HEK293T (cell line): ENCODE results near the gene GLT8D2.
"Not testable (repeated sequence)": the region's sequence is repeated elsewhere in the genome, so short reads cannot be mapped to it uniquely, and the experiment has no call there.

ENCODE experiments used
- CTCF ChIA-PET: fragments of 350-600 bp; formaldehyde crosslinking; extraction: SDS; loops from one replicate; lab custom pipeline; 2021; ENCODE audit warnings: antibody characterized with exemption, inconsistent platforms; lab: Yijun Ruan, JAX
- POLR2A ChIA-PET: fragments of 350-600 bp; formaldehyde crosslinking; extraction: SDS; loops from one replicate; lab custom pipeline; 2020; ENCODE audit warnings: antibody characterized with exemption, inconsistent platforms; lab: Yijun Ruan, JAX
- DNase-seq: peaks from one replicate; pipeline ENCODE4 v3.0.0; 2012; ENCODE audit warnings: mixed read lengths; ENCODE audit errors: extremely low spot score
- ARNT ChIP-seq: fragments of 450-650 bp; IDR thresholded peaks from 2 replicates; pipeline ENCODE4 v1.6.1; 2017; ENCODE audit warnings: mild to moderate bottlenecking
- BHLHE40 ChIP-seq: fragments of 450-650 bp; IDR thresholded peaks from 2 replicates; pipeline ENCODE4 v1.6.1; 2016; ENCODE audit warnings: mild to moderate bottlenecking, moderate library complexity, borderline replicate concordance
- CTBP1 ChIP-seq: fragments of 450-650 bp; IDR thresholded peaks from 2 replicates; pipeline ENCODE4 v1.6.1; 2016; ENCODE audit warnings: borderline replicate concordance
- ELF4 ChIP-seq: fragments of 450-650 bp; IDR thresholded peaks from 2 replicates; pipeline ENCODE4 v1.6.1; 2017; ENCODE audit warnings: antibody characterized with exemption
- FOXA1 ChIP-seq: fragments of 450-650 bp; IDR thresholded peaks from 2 replicates; pipeline ENCODE4 v1.6.1; 2016; ENCODE audit warnings: mild to moderate bottlenecking
- FOXK2 ChIP-seq: fragments of 450-650 bp; IDR thresholded peaks from 2 replicates; pipeline ENCODE4 v1.6.1; 2016; ENCODE audit warnings: mild to moderate bottlenecking
- FOXM1 ChIP-seq: fragments of 450-650 bp; IDR thresholded peaks from 2 replicates; pipeline ENCODE4 v1.6.1; 2017; ENCODE audit warnings: mild to moderate bottlenecking, borderline replicate concordance
- HDGF ChIP-seq: fragments of 450-650 bp; IDR thresholded peaks from 2 replicates; pipeline ENCODE4 v1.6.1; 2017; ENCODE audit warnings: antibody characterized with exemption, borderline replicate concordance
- L3MBTL2 ChIP-seq: fragments of 450-650 bp; conservative IDR thresholded peaks from 2 replicates; pipeline ENCODE4 v1.6.1; 2016; ENCODE audit warnings: mild to moderate bottlenecking
- LEF1 ChIP-seq: fragments of 450-650 bp; IDR thresholded peaks from 2 replicates; pipeline ENCODE4 v1.6.1; 2017; ENCODE audit warnings: mild to moderate bottlenecking, borderline replicate concordance
- NFRKB ChIP-seq: fragments of 450-650 bp; IDR thresholded peaks from 2 replicates; pipeline ENCODE4 v1.6.1; 2016; ENCODE audit warnings: mild to moderate bottlenecking, moderate library complexity
- PKNOX1 ChIP-seq: fragments of 450-650 bp; IDR thresholded peaks from 2 replicates; pipeline ENCODE4 v1.6.1; 2016
- SP1 ChIP-seq: fragments of 450-650 bp; IDR thresholded peaks from 2 replicates; pipeline ENCODE4 v1.6.1; 2017
- SUZ12 ChIP-seq: fragments of 450-650 bp; IDR thresholded peaks from 2 replicates; pipeline ENCODE4 v1.6.1; 2016; ENCODE audit warnings: mild to moderate bottlenecking
- TARDBP ChIP-seq: fragments of 450-650 bp; IDR thresholded peaks from 2 replicates; pipeline ENCODE4 v1.6.1; 2016
- ZNF384 ChIP-seq: fragments of 450-650 bp; IDR thresholded peaks from 2 replicates; pipeline ENCODE4 v1.6.1; 2016

GLT8D2 gene

DNA sequence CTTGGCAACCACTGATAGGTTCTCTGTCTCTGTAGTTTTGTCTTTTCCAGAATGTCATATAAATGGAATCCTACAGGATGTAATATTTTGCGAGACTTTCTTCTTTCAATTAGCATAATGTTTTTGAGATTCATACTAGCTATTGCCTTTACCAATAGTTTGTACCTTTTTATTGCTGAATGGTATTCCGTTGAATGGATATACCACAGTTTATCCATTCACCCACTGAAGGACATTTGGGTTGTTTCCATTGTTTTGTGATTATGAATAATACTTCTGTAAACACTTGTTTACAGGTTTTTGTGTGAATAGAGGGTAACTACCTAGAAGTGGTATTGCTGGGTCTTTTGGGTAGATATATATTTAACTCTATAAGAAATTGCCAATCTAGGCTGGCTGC, 26.3 kb downstream of the GLT8D2 start:
- DNase-seq, result no peak
- ChIA-PET CTCF (no interaction called here), POLR2A (no interaction called here)
- TF ChIP-seq PKNOX1, result no peak
- no peak for TF ChIP-seq BHLHE40
- no peak for TF ChIP-seq FOXM1
- TF ChIP-seq LEF1, result no peak
- no peak for TF ChIP-seq ARNT
- TF ChIP-seq HDGF, result no peak
- TF ChIP-seq ZNF384, result no peak
- TF ChIP-seq NFRKB, result no peak

GRCh38 chr12:104022786-104023185, 27.2 kb downstream of the GLT8D2 start:
- ChIA-PET POLR2A (no interaction called here), CTCF (no interaction called here)
- DNase-seq, result no peak
- TF ChIP-seq ARNT, result no peak
- TF ChIP-seq BHLHE40, result no peak
- TF ChIP-seq ELF4, result no peak
- no peak for TF ChIP-seq FOXK2
- no peak for TF ChIP-seq FOXA1
- no peak for TF ChIP-seq CTBP1
- TF ChIP-seq ZNF384, result no peak
- no peak for TF ChIP-seq L3MBTL2
- no peak for TF ChIP-seq SP1
- TF ChIP-seq LEF1, result no peak
- no peak for TF ChIP-seq TARDBP
- no peak for TF ChIP-seq NFRKB
- no peak for TF ChIP-seq SUZ12
- TF ChIP-seq HDGF, result no peak
- no peak for TF ChIP-seq PKNOX1
- no peak for TF ChIP-seq FOXM1

GRCh38 chr12:104021862-104022261, 28.1 kb downstream of the GLT8D2 start:
- CTCF ChIA-PET, DNase-seq, POLR2A ChIA-PET: not testable (repeated sequence)

DNA sequence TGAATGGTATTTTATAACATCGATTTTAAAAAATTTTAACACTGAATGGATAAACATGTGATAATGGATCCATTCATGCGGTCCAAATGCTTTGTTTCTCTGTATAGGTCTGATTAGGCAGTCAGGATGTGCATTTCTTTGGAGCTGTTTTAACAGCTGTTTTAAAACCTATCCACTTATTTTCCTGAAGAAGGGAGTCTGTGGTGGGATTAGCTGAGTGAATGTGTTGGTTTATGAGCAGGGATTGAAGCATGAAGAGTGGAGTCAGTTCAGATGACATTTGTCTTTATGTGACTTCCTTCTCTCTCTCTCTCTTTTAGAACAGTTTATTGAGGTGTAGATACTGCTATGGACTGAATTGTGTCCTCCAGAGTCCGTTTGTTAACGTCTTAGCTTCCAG, 37.7 kb downstream of the GLT8D2 start:
- DNase-seq, result no peak
- ChIA-PET CTCF (no interaction called here), POLR2A (no interaction called here)
- TF ChIP-seq SUZ12 (no peak), TARDBP (no peak), ZNF384 (no peak), FOXM1 (no peak), HDGF (no peak), NFRKB (no peak), ELF4 (no peak), LEF1 (no peak), BHLHE40 (no peak), PKNOX1 (no peak), CTBP1 (no peak), SP1 (no peak), ARNT (no peak)

DNA sequence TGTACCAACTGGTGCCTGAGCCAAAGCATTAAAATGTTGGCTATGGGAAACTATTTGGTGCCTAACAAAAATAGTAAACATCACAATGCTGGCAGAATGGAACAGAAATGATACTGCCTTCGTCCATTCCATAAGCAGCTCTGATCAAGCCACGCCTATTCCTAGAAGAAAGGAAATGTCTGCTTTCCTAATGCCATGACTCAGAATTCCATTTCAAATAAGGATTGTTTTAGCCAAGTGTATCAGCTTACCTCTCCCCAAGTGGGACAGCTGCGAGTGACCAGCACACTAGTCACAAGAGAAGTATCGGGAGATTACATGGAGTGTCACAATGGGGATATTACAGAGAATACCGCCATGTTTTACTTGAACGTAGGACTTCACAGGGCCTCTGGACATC, 38.7 kb downstream of the GLT8D2 start:
- TF ChIP-seq LEF1 (no peak), SP1 (no peak), HDGF (no peak), ZNF384 (no peak), ARNT (no peak), L3MBTL2 (no peak), PKNOX1 (no peak), BHLHE40 (no peak)
- POLR2A ChIA-PET, result no interaction called here
- no peak for DNase-seq
- CTCF ChIA-PET, result no interaction called here

GRCh38 chr12:104010606-104011169, 39.3 kb downstream of the GLT8D2 start:
- ChIA-PET POLR2A (no interaction called here), CTCF (no interaction called here)
- no peak for DNase-seq
- TF ChIP-seq CTBP1 (no peak), L3MBTL2 (no peak), ZNF384 (no peak), FOXM1 (no peak)

DNA sequence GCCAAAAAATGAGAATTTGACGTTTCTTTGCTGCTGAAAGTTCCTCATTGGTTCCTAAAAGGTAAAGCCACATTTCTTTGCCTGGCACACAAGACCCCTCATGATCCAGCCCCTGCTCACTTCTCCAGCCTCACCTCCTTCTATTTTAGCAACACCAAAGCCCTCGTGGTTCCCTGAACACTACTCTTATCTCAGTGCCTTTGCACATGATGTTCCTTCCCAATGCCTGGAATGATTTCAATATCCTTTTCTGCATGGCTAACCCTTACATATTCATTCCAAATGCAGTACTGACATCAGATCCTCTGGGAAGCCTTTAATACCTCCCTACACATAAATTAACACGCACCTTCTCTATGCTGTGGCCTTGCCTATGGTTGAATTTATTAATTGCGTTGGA, 39.9 kb downstream of the GLT8D2 start:
- DNase-seq, result no peak
- CTCF ChIA-PET, result no interaction called here
- TF ChIP-seq SP1 (no peak), PKNOX1 (no peak), FOXA1 (no peak), CTBP1 (no peak), SUZ12 (no peak), FOXM1 (no peak)
- POLR2A ChIA-PET, result no interaction called here
